ENCODE results near the gene ZSCAN5C.

The ZSCAN5C gene

DNA sequence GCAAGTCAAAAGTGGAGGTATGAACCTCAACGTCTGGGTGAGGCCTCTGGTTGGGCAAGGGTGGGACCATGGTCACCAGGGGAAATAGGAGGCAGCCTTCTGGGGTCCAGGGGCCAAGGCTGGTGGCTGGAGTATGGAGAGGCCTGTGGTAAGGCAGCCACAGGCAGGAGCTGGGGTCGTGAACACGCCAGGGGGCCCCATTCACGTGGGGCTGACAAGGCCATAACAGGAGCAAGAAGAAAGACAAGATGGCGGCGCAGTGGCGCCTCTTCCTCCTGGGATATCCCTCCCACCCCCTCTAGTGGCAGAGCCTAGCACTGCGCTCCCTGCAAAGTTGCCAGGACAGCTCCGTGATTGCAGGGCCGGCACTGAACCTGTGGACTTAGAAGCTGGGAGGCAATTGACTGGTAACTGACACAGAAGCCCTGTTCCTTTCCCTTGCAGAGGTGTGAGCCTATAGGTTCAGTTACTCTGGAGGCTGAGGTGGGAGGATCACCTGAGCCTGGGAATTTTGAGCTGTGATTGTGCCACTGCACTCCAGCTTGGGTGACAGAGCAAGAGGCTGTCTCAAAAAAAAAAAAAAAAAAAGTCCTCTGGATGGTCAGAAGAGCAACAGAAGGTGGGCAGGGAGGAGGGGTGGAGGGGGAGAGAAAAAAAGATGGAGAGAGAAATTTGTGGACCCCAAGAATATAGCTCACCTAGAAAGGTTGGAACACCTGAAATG, 50.8 kb downstream of the ZSCAN5C start:
- no peak overlapping the region for H3K4me3 ChIP-seq (ENCODE audit: low read depth, low read length)
- peak; percentile 53 for DNase-seq (ENCODE audit: low read depth)
- TF ChIP-seq, protein P1, sequence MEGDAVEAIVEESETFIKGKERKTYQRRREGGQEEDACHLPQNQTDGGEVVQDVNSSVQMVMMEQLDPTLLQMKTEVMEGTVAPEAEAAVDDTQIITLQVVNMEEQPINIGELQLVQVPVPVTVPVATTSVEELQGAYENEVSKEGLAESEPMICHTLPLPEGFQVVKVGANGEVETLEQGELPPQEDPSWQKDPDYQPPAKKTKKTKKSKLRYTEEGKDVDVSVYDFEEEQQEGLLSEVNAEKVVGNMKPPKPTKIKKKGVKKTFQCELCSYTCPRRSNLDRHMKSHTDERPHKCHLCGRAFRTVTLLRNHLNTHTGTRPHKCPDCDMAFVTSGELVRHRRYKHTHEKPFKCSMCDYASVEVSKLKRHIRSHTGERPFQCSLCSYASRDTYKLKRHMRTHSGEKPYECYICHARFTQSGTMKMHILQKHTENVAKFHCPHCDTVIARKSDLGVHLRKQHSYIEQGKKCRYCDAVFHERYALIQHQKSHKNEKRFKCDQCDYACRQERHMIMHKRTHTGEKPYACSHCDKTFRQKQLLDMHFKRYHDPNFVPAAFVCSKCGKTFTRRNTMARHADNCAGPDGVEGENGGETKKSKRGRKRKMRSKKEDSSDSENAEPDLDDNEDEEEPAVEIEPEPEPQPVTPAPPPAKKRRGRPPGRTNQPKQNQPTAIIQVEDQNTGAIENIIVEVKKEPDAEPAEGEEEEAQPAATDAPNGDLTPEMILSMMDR (IDR thresholded peaks at IDR 0.05; ENCODE audit: low read depth, low read length), result peak; percentile 65
- TF ChIP-seq, protein P2, sequence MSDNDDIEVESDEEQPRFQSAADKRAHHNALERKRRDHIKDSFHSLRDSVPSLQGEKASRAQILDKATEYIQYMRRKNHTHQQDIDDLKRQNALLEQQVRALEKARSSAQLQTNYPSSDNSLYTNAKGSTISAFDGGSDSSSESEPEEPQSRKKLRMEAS (IDR thresholded peaks at IDR 0.05; ENCODE audit: low read depth, low read length), result no peak
- TF ChIP-seq MYC (IDR thresholded peaks at IDR 0.05; ENCODE audit: low read depth, low read length), result no peak

DNA sequence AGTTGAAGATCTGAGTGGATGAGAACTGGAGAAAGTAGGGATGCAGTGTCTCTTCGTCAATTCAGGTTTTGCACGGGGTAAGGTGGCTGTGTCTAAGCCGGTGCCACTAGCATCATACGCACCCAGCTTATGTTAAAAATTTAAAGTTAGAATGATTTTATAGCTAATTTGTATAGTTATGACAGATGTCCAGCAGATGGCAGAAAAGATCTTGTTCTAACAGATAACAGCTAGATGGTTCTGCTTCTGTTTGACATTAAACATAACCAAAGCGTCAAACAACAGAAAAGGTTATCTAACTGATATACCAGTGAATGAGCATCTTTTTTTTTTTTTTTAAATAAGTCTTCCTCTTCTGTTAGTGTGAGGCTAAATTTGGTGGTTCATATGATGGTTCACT, 51.7 kb downstream of the ZSCAN5C start:
- H3K4me3 ChIP-seq (ENCODE audit: low read depth, low read length), result no peak overlapping the region
- TF ChIP-seq, protein P2 (IDR thresholded peaks at IDR 0.05; ENCODE audit: low read depth, low read length), result no peak
- TF ChIP-seq, protein P1 (IDR thresholded peaks at IDR 0.05; ENCODE audit: low read depth, low read length), result peak; percentile 14
- DNase-seq (ENCODE audit: low read depth), result peak; percentile 64

DNA sequence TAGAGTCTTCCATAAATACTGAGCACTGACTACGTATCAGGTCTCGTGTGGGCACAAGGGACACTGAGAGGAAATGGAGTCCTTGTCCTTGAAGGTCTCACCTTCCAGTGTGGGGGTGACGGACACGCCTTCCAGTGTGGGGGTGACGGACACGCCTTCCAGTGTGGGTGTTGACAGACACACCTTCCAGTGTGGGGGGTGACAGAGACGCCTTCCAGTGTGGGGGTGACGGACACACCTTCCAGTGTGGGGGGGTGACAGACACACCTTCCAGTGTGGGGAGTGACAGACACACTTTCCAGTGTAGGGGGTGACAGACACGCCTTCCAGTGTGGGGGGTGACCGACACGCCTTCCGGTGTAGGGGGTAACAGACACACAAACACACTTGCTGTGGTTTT, 56.2 kb downstream of the ZSCAN5C start:
- no peak overlapping the region for H3K4me3 ChIP-seq (ENCODE audit: low read depth, low read length)
- no peak for DNase-seq (ENCODE audit: low read depth)
- TF ChIP-seq, protein P2 (IDR thresholded peaks at IDR 0.05; ENCODE audit: low read depth, low read length), result no peak
- TF ChIP-seq MYC (IDR thresholded peaks at IDR 0.05; ENCODE audit: low read depth, low read length), result no peak
- TF ChIP-seq POLR2A (IDR thresholded peaks at IDR 0.05; ENCODE audit: extremely low read depth, insufficient read length), result no peak
- TF ChIP-seq, protein P1 (IDR thresholded peaks at IDR 0.05; ENCODE audit: low read depth, low read length), result no peak

All from NB4 (cell line).